COLO668 (cell line): ENCODE results near the gene NFIB.

Source experiments
- DNase-seq: peaks from one replicate; lab custom pipeline; 2025; ENCODE audit not compliant: unreplicated experiment; lab: John Stamatoyannopoulos, UW

The NFIB gene

GRCh38 chr9:14313951-14314423, at the start of gene NFIB:
NFIB (minus strand) TSS chr9:14314141; CDS start chr9:14313511, 630 bp downstream.
- DNase-seq, result peak; percentile 80

- no peak for DNase-seq
Measured at GRCh38 chr9:14362175-14362574, 48.2 kb upstream of the NFIB start.

- no peak for DNase-seq
Measured at GRCh38 chr9:14361074-14361473, 47.1 kb upstream of the NFIB start.

- DNase-seq, result no peak
Measured at GRCh38 chr9:14358523-14358922, 44.6 kb upstream of the NFIB start.

GRCh38 chr9:14356351-14357265, 42.7 kb upstream of the NFIB start:
- no peak for DNase-seq

- no peak for DNase-seq
Measured at GRCh38 chr9:14354201-14354600, 40.3 kb upstream of the NFIB start.

GRCh38 chr9:14353222-14354056, 39.5 kb upstream of the NFIB start:
- DNase-seq, result peak; percentile 89

GRCh38 chr9:14352503-14352902, 38.6 kb upstream of the NFIB start:
- DNase-seq, result no peak

- DNase-seq, result no peak
Measured at GRCh38 chr9:14351221-14351836, 37.4 kb upstream of the NFIB start.

- no peak for DNase-seq
Measured at GRCh38 chr9:14350754-14351153, 36.8 kb upstream of the NFIB start.

- DNase-seq, result no peak
Measured at GRCh38 chr9:14350349-14350728, 36.4 kb upstream of the NFIB start.

- no peak for DNase-seq
Measured at GRCh38 chr9:14349447-14350348, 35.8 kb upstream of the NFIB start.

- no peak for DNase-seq
Measured at GRCh38 chr9:14349146-14349446, 35.2 kb upstream of the NFIB start.

- DNase-seq, result no peak
Measured at GRCh38 chr9:14348373-14349145, 34.6 kb upstream of the NFIB start.

GRCh38 chr9:14348123-14348372, 34.1 kb upstream of the NFIB start:
- no peak for DNase-seq

GRCh38 chr9:14347406-14348122, 33.6 kb upstream of the NFIB start:
- peak; percentile 59 for DNase-seq

- DNase-seq, result no peak
Measured at GRCh38 chr9:14346811-14347405, 33.0 kb upstream of the NFIB start.

- no peak for DNase-seq
Measured at GRCh38 chr9:14346231-14346791, 32.4 kb upstream of the NFIB start.
